Measurements from ENCODE around the gene TEX261.

Gene TEX261

GRCh38 chr2:70978341-70979179 is 16.1 kb downstream of the TEX261 start, which contains the start of gene ANKRD53:
TSS of gene ANKRD53 (plus strand) at chr2:70978630. CDS start at chr2:70978646, 16 bp downstream.
- TF ChIP-seq CTCF (IDR thresholded peaks at IDR 0.05; ENCODE audit: low read depth, low read length), result no peak
- peak within 1 kb of the TSS; percentile 65 for H3K4me3 ChIP-seq (ENCODE audit: low read depth, low read length)

- H3K4me3 ChIP-seq (ENCODE audit: low read depth, low read length), result peak overlapping the region; percentile 65
- TF ChIP-seq CTCF (IDR thresholded peaks at IDR 0.05; ENCODE audit: low read depth, low read length), result no peak
Measured at GRCh38 chr2:70977605-70978205, 17.0 kb downstream of the TEX261 start.

- no peak overlapping the region for H3K4me3 ChIP-seq (ENCODE audit: low read depth, low read length)
Measured at GRCh38 chr2:70975237-70975636, 19.4 kb downstream of the TEX261 start.

GRCh38 chr2:70974592-70974991 is 20.1 kb downstream of the TEX261 start:
- H3K4me3 ChIP-seq (ENCODE audit: low read depth, low read length), result no peak overlapping the region
- no peak for TF ChIP-seq CTCF (IDR thresholded peaks at IDR 0.05; ENCODE audit: low read depth, low read length)

More at GRCh38 chr2:70975237-70975636, 19.4 kb downstream of the TEX261 start:
- TF ChIP-seq CTCF (IDR thresholded peaks at IDR 0.05; ENCODE audit: low read depth, low read length), result no peak

- H3K4me3 ChIP-seq (ENCODE audit: low read depth, low read length), result no peak overlapping the region
- no peak for TF ChIP-seq CTCF (IDR thresholded peaks at IDR 0.05; ENCODE audit: low read depth, low read length)
Measured at GRCh38 chr2:70967189-70967588, 27.5 kb downstream of the TEX261 start.

GRCh38 chr2:70966681-70967080 is 28.0 kb downstream of the TEX261 start:
- no peak for TF ChIP-seq CTCF (IDR thresholded peaks at IDR 0.05; ENCODE audit: low read depth, low read length)
- H3K4me3 ChIP-seq (ENCODE audit: low read depth, low read length), result no peak overlapping the region

- TF ChIP-seq CTCF (IDR thresholded peaks at IDR 0.05; ENCODE audit: low read depth, low read length), result no peak
- H3K4me3 ChIP-seq (ENCODE audit: low read depth, low read length), result peak overlapping the region; percentile 62
Measured at GRCh38 chr2:70965506-70965905, 29.2 kb downstream of the TEX261 start.

Data from WI38 (cell line).